HEK293 (cell line): ENCODE results near the gene PTPRG.
A peak's percentile ranks its signal among the peaks of the same experiment; 100 is the strongest.

Source experiments
- CTCF ChIA-PET: fragments of 350-600 bp; formaldehyde crosslinking; extraction: SDS; loops from one replicate; lab custom pipeline; 2021; ENCODE audit warnings: antibody characterized with exemption; lab: Yijun Ruan, JAX
- POLR2A ChIA-PET: fragments of 300-600 bp; formaldehyde crosslinking; extraction: SDS; loops from one replicate; lab custom pipeline; 2020; ENCODE audit warnings: antibody characterized with exemption, inconsistent platforms; lab: Yijun Ruan, JAX
- H3K27ac ChIP-seq: fragments of 200-500 bp; sonication (Bioruptor generic); 2 replicates; pipeline ENCODE4 v1.5.1; 2014; ENCODE audit warnings: low read depth, low read length, control low read depth, inconsistent platforms; ENCODE audit errors: extremely low read depth
- H3K36me3 ChIP-seq, 2 experiments: fragments of 200-500 bp in 1 of 2; sonication (Bioruptor generic) in 1 of 2; 1 replicate in 1 of 2; 2 replicates in 1 of 2; pipeline ENCODE4 v1.5.1; 2014 to 2017; ENCODE audit warnings: inconsistent platforms in 2 of 2, low read length in 2 of 2; ENCODE audit not compliant: control insufficient read depth in 2 of 2, insufficient read depth in 1 of 2
- H3K4me1 ChIP-seq: fragments of 200-500 bp; sonication (Bioruptor generic); 2 replicates; pipeline ENCODE4 v1.5.1; 2014; ENCODE audit warnings: mild to moderate bottlenecking, low read length, inconsistent platforms; ENCODE audit not compliant: control insufficient read depth, insufficient read depth
- H3K4me3 ChIP-seq: 2 replicates; pipeline ENCODE4 v1.5.1; 2011; ENCODE audit warnings: low read depth, mild to moderate bottlenecking, control low read depth, low read length, moderate library complexity
- H3K9me3 ChIP-seq: fragments of 200-500 bp; sonication (Bioruptor generic); 2 replicates; pipeline ENCODE4 v1.5.1; 2014; ENCODE audit warnings: low read depth, low read length, inconsistent platforms; ENCODE audit not compliant: control insufficient read depth, insufficient read depth
- EGR2 ChIP-seq: fragments of 450-650 bp; formaldehyde crosslinking; IDR thresholded peaks from 2 replicates; pipeline ENCODE4 v1.5.1; 2016; ENCODE audit warnings: low read depth, missing biosample characterization, missing genetic modification characterization
- ZBTB20 ChIP-seq: fragments of 450-650 bp; formaldehyde crosslinking; IDR thresholded peaks from 2 replicates; pipeline ENCODE4 v1.5.1; 2016; ENCODE audit warnings: missing biosample characterization, missing genetic modification characterization
- ZFHX2 ChIP-seq: fragments of 450-650 bp; formaldehyde crosslinking; conservative IDR thresholded peaks from 2 replicates; pipeline ENCODE4 v1.5.1; 2016; ENCODE audit warnings: missing biosample characterization, missing genetic modification characterization
- ZNF169 ChIP-seq: fragments of 450-650 bp; formaldehyde crosslinking; IDR thresholded peaks from 2 replicates; pipeline ENCODE4 v1.5.1; 2016; ENCODE audit warnings: missing biosample characterization, missing genetic modification characterization
- ZNF174 ChIP-seq: fragments of 450-650 bp; formaldehyde crosslinking; IDR thresholded peaks from 2 replicates; pipeline ENCODE4 v1.5.0; 2017; ENCODE audit warnings: missing biosample characterization, mild to moderate bottlenecking, missing genetic modification characterization
- ZNF24 ChIP-seq: fragments of 450-650 bp; formaldehyde crosslinking; IDR thresholded peaks from 2 replicates; pipeline ENCODE4 v1.5.1; 2016; ENCODE audit warnings: missing biosample characterization, missing genetic modification characterization
- ZNF311 ChIP-seq: fragments of 450-650 bp; formaldehyde crosslinking; IDR thresholded peaks from 2 replicates; pipeline ENCODE4 v1.5.1; 2017; ENCODE audit warnings: missing biosample characterization, missing genetic modification characterization, borderline replicate concordance
- ZNF324 ChIP-seq: fragments of 450-650 bp; formaldehyde crosslinking; IDR thresholded peaks from 2 replicates; pipeline ENCODE4 v1.5.1; 2016; ENCODE audit warnings: missing biosample characterization, missing genetic modification characterization
- ZNF335 ChIP-seq: fragments of 450-650 bp; formaldehyde crosslinking; conservative IDR thresholded peaks from 2 replicates; pipeline ENCODE4 v1.5.1; 2016; ENCODE audit warnings: missing biosample characterization, missing genetic modification characterization
- ZNF394 ChIP-seq: fragments of 450-650 bp; formaldehyde crosslinking; IDR thresholded peaks from 2 replicates; pipeline ENCODE4 v1.5.1; 2016; ENCODE audit warnings: missing biosample characterization, missing genetic modification characterization, mild to moderate bottlenecking, moderate library complexity, borderline replicate concordance
- ZNF426 ChIP-seq: fragments of 450-650 bp; formaldehyde crosslinking; IDR thresholded peaks from 2 replicates; pipeline ENCODE4 v1.5.1; 2017; ENCODE audit warnings: missing biosample characterization, missing genetic modification characterization, mild to moderate bottlenecking, inconsistent platforms, moderate library complexity
- ZNF626 ChIP-seq: fragments of 450-650 bp; sonication (Bioruptor Pico); formaldehyde crosslinking; IDR thresholded peaks from 2 replicates; pipeline ENCODE4 v1.5.1; 2018; ENCODE audit warnings: missing biosample characterization, missing genetic modification characterization, inconsistent platforms
- ZNF747 ChIP-seq: fragments of 450-650 bp; formaldehyde crosslinking; IDR thresholded peaks from 2 replicates; pipeline ENCODE4 v1.5.1; 2016; ENCODE audit warnings: missing biosample characterization, missing genetic modification characterization
- ZNF776 ChIP-seq: fragments of 450-650 bp; formaldehyde crosslinking; IDR thresholded peaks from 2 replicates; pipeline ENCODE4 v1.5.0; 2017; ENCODE audit warnings: missing biosample characterization, missing genetic modification characterization, borderline replicate concordance
- ZNF777 ChIP-seq: fragments of 450-650 bp; formaldehyde crosslinking; IDR thresholded peaks from 2 replicates; pipeline ENCODE4 v1.5.1; 2017; ENCODE audit warnings: missing biosample characterization, missing genetic modification characterization, borderline replicate concordance
- TF ChIP-seq, protein P1 (sequence below): fragments of 450-650 bp; formaldehyde crosslinking; IDR thresholded peaks from 2 replicates; pipeline ENCODE4 v1.5.1; 2016; ENCODE audit warnings: missing biosample characterization, missing genetic modification characterization
- TF ChIP-seq, protein P2 (sequence below): fragments of 450-650 bp; IDR thresholded peaks from 2 replicates; pipeline ENCODE4 v1.5.1; 2018; ENCODE audit warnings: missing biosample characterization, missing genetic modification characterization
- TF ChIP-seq, protein P3 (sequence below): fragments of 450-650 bp; formaldehyde crosslinking; IDR thresholded peaks from 2 replicates; pipeline ENCODE4 v1.5.1; 2016; ENCODE audit warnings: missing biosample characterization, missing genetic modification characterization

PTPRG gene

GRCh38 chr3:61615643-61616042 is 54.3 kb downstream of the PTPRG start:
- ChIA-PET POLR2A (no interaction called here), CTCF (no interaction called here)
- H3K9me3 ChIP-seq: no peaks in the 10 kb centered on the region

DNA sequence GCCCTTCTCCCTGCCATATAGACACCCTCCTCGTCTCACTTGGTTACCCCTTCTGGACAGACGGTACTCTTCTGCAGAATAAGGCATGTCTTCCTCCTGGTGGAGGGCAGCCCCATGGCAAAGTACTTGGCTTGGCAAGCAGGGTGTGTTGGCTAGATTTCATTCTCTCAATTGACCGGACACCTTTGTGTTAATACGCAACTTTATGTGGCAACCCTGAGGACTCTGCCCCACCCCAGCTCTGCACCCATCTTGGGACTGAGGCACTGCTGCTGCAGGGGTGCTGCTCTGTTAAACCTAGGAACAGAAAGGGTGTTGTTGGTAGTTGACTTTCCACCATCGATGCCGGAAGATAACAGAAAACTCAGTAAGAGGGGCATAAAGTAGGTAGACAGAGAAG is 55.2 kb downstream of the PTPRG start:
- Histone ChIP-seq H3K9me3 (no peaks in the 10 kb centered on the region), H3K4me1 (no peaks in the 10 kb centered on the region), H3K4me3 (no peak overlapping the region), H3K36me3 (no peaks in the 10 kb centered on the region), H3K27ac (no peak overlapping the region)
- ChIA-PET POLR2A (no interaction called here), CTCF (interaction anchor here (0.5 kb wide), 1 partner anchor 102 kb away, joined by 3 read pairs; no protein-coding TSS in a partner anchor)
- no peak for TF ChIP-seq ZNF626
- TF ChIP-seq ZNF426 (tag by site-specific recombination): no peak
- TF ChIP-seq ZNF24 (tag by site-specific recombination): no peak
- no peak for TF ChIP-seq ZNF747 (tag by site-specific recombination)
- no peak for TF ChIP-seq ZNF169 (tag by site-specific recombination)
- no peak for TF ChIP-seq ZNF174 (tag by site-specific recombination)
- TF ChIP-seq, protein P1, sequence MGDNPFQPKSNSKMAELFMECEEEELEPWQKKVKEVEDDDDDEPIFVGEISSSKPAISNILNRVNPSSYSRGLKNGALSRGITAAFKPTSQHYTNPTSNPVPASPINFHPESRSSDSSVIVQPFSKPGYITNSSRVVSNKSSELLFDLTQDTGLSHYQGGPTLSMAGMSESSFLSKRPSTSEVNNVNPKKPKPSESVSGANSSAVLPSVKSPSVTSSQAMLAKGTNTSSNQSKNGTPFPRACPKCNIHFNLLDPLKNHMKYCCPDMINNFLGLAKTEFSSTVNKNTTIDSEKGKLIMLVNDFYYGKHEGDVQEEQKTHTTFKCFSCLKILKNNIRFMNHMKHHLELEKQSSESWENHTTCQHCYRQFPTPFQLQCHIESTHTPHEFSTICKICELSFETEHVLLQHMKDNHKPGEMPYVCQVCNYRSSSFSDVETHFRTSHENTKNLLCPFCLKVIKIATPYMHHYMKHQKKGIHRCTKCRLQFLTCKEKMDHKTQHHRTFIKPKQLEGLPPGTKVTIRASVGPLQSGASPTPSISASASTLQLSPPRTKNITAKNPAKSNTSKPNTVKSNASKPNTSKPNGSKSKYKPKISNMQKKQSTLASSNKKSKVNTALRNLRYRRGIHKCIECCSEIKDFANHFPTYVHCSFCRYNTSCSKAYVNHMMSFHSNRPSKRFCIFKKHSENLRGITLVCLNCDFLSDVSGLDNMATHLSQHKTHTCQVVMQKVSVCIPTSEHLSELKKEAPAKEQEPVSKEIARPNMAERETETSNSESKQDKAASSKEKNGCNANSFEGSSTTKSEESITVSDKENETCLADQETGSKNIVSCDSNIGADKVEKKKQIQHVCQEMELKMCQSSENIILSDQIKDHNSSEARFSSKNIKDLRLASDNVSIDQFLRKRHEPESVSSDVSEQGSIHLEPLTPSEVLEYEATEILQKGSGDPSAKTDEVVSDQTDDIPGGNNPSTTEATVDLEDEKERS: no peak

More at GRCh38 chr3:61615643-61616042, 54.3 kb downstream of the PTPRG start:
- Histone ChIP-seq H3K27ac (no peak overlapping the region), H3K4me3 (no peak overlapping the region), H3K4me1 (no peaks in the 10 kb centered on the region), H3K36me3 (no peaks in the 10 kb centered on the region)
- TF ChIP-seq, protein P2, sequence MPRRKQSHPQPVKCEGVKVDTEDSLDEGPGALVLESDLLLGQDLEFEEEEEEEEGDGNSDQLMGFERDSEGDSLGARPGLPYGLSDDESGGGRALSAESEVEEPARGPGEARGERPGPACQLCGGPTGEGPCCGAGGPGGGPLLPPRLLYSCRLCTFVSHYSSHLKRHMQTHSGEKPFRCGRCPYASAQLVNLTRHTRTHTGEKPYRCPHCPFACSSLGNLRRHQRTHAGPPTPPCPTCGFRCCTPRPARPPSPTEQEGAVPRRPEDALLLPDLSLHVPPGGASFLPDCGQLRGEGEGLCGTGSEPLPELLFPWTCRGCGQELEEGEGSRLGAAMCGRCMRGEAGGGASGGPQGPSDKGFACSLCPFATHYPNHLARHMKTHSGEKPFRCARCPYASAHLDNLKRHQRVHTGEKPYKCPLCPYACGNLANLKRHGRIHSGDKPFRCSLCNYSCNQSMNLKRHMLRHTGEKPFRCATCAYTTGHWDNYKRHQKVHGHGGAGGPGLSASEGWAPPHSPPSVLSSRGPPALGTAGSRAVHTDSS (tag by site-specific recombination): no peak
- TF ChIP-seq ZNF394 (tag by site-specific recombination) (no peak), ZNF324 (tag by site-specific recombination) (no peak), EGR2 (tag by site-specific recombination) (no peak), ZBTB20 (tag by site-specific recombination) (no peak), ZNF776 (tag by site-specific recombination) (no peak), ZNF311 (tag by site-specific recombination) (no peak), ZNF777 (tag by site-specific recombination) (no peak)
- TF ChIP-seq, protein P3, sequence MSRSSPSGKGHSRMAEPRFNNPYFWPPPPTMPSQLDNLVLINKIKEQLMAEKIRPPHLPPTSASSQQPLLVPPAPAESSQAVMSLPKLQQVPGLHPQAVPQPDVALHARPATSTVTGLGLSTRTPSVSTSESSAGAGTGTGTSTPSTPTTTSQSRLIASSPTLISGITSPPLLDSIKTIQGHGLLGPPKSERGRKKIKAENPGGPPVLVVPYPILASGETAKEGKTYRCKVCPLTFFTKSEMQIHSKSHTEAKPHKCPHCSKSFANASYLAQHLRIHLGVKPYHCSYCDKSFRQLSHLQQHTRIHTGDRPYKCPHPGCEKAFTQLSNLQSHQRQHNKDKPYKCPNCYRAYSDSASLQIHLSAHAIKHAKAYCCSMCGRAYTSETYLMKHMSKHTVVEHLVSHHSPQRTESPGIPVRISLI (tag by site-specific recombination): no peak

DNA sequence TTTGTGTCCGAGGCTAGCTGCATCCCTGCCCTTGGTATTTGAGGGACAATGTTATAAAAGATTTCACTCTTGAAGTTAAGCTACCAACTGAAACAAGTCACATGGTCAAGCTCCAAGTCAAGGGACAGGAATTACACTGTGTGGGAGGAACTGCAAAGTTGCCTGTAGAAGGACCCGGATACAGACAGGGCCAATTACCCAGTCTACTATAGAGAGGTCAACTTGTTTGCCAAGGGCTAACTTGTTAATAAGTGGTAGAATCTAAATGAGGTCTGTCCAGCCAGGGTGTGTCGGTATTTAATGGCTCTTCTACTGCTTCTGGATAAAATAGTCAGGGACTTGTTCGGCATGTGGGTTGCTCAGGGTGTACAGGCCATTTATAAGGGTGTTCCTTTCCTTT is 55.7 kb downstream of the PTPRG start:
- no peak overlapping the region for H3K4me3 ChIP-seq
- no peaks in the 10 kb centered on the region for H3K9me3 ChIP-seq
- POLR2A ChIA-PET: no interaction called here
- TF ChIP-seq ZFHX2 (tag by site-specific recombination) (peak; percentile 40; the same call in 1 of the 2 replicates), ZNF335 (tag by site-specific recombination) (0 out of 2 replicates have a peak, but pooled peaks have one; percentile 21)
- TF ChIP-seq, protein P3 (tag by site-specific recombination): no peak
- TF ChIP-seq, all 188 proteins: peak for 2
- Histone ChIP-seq H3K36me3 (no peaks in the 10 kb centered on the region), H3K4me1 (no peaks in the 10 kb centered on the region), H3K27ac (no peak overlapping the region)
- CTCF ChIA-PET: interaction anchor here (0.5 kb wide), 1 partner anchor 101 kb away, joined by 3 read pairs; no protein-coding TSS in a partner anchor
